Stimulated activated naive CD4-positive, alpha-beta T cell treated with Interleukin-2 at 50 U/mL for 16 hours (primary cell): ENCODE data around the gene SIRT3.

ENCODE experiments used
- DNase-seq: peaks from one replicate; lab custom pipeline; 2025; lab: John Stamatoyannopoulos, UW

The SIRT3 gene

DNA sequence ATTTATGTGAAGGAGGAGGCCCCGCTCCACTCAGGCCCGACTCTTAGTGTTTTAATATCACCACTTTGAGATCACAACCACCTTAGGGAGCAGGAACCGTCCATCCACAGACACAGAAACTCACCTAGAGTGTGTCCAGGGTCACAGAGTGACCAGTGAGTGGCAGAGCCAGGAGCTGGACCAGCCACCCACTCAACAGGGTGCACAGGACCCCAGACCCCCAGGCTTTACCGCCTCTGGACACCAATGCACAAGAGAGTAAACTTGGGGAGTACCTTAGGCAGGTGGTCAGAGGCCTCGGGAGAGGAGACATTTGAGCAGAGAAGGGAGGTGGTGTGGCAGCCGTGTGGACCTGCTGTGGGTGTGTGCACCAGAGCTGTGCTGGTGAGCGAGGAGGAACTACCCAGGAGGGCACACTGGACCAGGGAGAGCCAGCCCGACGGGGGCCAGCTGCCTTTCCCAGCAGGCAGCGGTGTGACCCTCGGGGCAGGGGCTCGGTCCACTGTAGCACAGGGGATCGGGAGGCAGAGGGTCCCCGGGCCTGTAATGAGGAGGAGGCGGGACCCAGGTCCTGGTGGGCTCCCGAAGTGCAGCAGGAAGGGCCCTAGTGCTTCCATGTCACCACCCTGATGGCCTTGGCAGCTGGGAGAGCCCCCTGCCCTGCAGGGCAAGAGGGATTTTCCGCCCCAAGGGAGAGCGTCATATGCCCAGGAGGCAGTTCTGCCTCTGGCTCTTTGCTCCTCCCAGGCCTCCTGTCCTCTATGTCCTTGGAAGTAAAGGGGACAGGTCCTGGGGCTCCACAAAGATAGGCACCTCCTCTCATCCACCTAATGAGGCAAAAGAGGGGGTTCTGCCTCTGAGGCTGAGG, 34.5 kb upstream of the SIRT3 start:
- no peak for DNase-seq

- DNase-seq = peak; percentile 65
Observed at GRCh38 chr11:269146-269890, 33.2 kb upstream of the SIRT3 start.

DNA sequence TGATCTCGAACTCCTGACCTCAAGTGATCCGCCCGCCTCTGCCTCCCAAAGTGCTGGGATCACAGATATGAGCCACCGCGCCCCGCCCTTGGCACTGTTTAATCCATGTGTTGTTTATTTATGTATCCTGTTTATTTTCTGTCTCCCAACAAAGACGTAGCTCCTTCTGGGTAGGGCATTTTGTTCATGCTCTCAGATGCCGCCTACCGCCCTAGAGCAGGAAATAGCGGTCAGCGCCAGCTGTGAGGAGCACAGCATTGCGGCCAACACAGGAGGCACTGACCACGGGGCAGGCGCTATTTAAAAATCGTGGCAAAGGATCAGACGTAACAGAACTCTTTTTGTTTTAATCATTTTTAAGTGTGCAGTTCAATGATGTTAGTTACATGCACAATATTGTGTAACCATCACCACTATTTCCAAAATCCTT, 32.6 kb upstream of the SIRT3 start:
- DNase-seq = peak; percentile 36

DNA sequence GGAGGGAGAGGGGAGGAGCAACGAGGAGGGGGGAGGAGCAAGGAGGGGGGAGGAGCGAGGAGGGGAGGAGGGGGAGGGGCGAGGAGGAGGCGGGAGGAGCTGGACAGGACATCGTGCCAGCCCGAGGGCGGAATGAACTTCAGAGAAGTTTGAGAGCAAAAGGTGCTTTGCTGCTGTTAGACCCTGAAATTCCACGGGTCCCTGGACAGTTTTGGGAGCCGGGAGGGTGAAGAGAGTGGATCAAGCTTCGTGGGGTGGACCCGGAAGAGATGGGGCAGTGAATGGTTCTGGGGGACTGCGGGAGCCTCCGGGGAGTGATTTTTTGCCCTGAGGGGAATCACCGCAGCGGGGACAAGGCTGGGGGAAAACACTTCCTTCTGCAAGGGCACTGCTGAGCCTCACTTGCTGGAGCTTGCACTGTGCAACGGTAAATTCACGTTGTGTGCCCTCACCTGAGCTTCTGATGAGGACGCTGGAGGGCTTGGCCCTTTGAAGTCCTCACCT, 31.4 kb upstream of the SIRT3 start:
- DNase-seq = peak; percentile 57

- DNase-seq = peak; percentile 57
Observed at GRCh38 chr11:266676-267439, 30.7 kb upstream of the SIRT3 start.

DNA sequence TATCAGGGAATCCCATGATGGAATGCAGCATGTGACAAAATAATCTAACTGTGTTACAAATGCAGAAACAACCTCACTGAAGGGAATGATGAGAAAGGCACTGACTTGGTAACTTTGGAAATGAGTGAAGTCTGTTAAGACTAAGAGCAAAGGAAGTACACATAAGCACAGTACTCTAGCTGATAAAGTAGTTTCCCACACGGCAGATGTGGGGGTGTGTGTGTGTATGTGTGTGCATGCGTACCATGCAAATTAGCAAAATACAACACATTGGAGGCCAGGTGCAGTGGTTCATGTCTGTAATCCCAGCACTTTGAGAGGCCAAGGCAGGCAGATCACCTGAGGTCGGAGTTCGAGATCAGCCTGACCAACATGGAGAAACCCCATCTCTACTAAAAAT, 25.5 kb upstream of the SIRT3 start:
- DNase-seq = no peak

DNA sequence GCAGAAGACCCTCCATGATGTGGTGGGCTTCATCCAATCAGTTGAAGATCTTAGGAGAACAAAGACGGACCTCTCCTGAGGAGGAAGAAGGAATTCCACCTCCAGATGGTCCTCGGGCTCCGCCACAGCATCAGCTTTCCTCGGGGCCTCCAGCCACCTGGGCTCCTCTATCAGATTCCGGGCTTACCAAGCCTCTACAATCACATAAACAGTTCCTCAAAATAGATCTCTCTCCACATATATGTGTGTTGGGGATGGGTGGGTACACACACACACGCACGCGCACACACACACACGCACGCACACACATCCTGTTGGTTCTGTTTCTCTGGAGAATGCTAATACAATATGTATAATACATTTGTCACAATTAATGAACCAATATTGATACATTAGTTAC, 23.3 kb upstream of the SIRT3 start:
- DNase-seq = no peak

DNA sequence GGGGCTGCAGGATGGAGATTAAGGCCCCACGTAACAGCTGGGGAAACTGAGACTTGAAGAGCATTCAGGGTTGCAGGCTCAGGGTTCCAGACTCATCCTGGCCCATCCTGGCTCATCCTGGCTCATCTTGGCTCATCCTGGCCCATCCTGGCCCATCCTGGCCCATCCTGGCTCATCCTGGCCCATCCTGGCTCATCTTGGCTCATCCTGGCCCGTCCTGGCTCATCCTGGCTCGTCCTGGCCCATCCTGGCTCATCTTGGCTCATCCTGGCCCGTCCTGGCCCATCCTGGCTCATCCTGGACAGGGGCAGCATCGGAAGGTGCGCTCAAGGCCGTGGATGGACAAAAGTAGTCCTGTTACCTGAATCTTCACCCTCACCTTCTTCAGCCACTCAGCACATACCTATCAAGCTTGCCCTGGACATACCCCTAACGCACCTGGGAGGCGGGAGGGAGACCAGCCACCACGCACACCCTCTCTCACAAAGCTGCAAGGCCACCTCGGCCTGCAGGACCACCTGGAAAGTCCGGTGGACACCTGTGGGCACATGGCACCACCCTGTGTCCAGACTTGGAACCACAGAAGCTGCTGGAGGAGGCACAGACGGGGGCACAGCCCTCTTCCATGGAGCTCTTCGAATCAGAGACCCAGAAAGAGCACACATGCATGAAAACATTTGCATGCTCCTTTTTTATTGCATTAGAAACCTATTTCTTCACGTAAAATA, 21.8 kb upstream of the SIRT3 start:
- DNase-seq = no peak

DNA sequence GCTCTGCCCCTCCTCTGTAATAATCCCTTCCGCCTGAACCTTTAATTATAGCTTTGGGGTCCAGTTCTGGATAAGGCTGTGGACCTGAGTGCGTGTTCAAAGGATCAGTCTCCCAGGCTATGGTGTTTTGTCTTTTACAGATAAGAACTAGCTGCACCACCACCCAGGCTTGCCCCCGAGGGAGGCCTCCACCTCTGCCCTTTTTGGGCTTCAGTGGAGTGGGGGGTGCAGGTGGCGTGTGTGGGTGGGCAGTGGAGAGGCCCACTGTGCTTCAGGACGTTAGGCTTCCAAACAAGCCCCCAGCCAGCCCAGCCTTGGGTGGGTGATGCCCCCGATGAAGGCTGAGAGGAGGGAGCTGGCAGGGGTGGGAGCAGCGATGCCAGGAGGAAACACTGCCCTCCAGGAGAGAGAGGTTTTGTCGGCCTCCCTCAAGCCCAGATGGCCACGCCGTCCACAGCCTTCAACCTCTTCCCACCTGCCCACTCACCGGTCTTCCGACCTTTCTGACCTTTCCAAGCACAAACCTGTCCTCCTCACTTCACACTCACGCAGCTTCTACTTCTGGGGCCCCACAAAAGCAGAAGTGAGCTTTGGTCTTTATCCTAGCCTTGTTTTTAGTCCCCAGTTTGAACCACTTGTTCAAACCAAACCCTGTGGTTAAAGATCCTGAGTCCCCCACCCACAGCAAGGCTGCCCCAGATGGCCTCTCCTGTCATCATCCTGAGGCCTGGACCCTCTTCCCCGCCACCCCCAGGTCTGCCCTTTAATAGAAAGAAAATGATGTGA, 21.0 kb upstream of the SIRT3 start:
- no peak for DNase-seq

- DNase-seq = no peak
Observed at GRCh38 chr11:255816-256215, 19.7 kb upstream of the SIRT3 start.

DNA sequence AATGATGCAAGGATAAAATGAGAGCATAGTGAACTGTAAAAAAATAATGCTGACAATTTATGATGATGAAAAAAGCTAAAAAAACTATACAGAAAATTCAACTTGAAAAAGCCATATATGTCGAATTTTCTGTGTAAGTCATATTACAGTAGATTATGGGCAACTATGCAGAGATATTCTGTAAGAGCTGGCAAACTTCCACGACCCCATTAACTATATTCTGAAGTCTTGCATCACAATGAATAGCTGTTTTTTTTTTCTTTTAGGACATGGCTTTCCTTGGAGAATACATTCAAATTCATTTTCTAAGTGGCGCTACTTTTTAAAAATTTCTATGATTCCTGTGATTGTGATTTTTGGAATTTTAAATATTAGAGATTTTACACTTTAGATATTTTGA, 19.0 kb upstream of the SIRT3 start:
- DNase-seq = no peak

DNA sequence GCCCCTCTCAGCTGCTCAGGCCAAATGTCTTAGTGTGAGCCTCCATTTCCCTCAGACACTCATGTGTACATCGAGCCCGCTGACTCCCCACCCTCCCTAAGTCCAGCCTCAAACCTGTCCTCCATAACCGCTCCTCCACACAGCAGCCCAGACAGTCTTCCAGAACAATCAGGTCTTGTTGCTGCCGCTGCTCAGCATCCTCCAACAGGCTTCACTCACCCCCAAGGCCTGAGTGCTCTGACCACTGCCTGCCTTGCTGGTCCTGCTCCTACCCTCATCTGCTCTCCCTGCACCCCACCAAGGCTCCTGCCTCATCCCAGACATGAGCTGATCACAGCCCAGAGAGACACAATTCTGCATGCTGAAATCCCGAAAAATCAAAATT, 17.7 kb upstream of the SIRT3 start:
- no peak for DNase-seq

DNA sequence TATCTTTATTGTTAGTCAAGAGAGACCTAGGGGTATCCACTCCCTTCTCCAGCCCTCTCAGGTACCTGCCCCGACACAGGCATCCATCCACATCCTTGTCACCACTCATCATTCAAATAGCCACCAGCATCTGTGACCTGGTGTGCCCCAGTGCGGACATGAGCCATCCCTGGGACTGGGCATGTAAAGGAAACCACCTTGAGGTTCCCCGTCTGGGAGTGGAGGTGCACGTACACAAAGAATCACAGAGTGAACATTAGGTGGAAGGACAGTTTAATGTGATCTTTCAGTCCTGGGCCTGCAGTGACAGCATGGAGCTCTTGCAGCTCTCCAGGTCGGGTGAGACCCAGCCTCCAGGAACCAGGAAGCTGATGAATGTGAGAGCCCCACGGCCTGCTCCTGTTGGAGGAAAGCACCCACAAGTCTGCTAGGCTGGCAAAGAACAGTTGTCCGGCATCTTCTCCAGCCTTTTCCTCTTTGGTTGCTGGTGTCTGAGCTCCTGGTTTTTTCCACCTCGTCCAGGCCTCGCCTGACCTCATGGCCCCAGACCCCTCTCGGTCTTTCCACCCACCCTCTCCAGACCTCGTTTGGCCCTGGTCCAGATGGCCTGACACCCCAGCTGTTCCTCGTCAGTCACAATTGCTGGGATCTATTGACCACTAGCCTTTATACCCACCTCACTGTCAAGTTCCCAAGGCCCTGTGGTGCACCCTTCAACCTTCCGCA, 17.2 kb upstream of the SIRT3 start:
- no peak for DNase-seq

GRCh38 chr11:252666-253065, 16.5 kb upstream of the SIRT3 start:
- no peak for DNase-seq

DNA sequence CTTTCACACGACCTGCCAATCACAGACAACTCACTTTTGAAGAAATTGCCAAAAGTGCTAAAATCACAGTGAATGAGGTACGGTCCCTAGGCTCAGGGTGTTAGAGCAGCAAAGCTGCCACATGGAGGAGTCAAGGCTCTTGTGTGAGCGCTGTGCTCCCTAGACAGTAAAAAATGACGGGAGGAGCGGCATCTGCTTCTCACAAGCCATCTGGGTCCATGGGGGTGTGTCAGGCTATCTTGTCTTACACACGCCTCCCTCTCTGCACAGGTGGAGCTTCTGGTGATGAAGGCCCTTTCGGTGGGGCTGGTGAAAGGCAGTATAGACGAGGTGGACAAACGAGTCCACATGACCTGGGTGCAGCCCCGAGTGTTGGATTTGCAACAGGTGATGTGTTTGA, 15.4 kb upstream of the SIRT3 start:
- no peak for DNase-seq

DNA sequence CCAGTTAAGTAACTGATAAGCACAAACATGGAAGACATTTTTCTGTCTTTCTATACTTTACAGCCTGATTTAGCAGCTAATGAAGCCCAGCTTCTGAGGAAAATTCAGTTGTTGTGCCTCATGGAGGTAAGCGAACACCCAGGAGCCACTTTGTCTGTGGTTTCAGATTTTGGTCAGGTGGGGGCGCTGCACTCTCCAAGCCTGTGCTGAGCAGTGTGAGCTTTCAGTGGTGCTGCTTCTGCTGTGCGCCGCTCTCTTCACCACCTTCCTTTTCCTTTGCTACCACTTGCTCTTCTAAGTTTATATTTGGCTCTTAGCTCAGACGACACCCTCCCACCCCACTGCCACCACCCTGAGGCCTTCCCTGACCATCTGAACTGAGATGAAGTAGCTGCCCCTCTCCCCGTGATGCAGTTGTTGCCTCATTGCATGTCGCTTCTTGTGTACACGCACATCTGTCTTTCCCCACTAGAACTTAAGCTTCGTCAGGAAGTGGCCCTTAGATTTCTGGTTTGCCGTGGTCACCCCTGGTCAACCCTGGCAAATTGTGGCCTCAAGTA, 14.7 kb upstream of the SIRT3 start:
- peak; percentile 72 for DNase-seq

- DNase-seq = no peak
Observed at GRCh38 chr11:250274-250673, 14.1 kb upstream of the SIRT3 start.

- no peak for DNase-seq
Observed at GRCh38 chr11:249062-249461, 12.9 kb upstream of the SIRT3 start.

DNA sequence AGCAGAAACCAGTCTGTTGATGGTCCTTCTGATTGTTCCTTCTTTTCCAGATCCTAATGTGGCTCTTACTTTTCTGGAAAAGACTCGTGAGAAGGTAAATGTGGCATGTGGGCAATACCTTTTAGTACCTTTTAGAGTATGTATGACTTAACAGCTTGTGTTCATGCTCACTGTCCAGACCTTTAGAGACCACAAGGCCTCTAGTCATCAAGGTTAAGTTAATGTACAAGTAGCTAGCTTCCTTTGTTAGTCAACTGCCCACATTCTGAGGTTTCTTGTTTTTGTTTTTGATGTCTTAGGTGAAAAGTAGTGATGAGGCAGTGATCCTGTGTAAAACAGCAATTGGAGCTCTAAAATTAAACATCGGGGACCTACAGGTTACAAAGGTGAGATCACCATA, 8.2 kb upstream of the SIRT3 start:
- no peak for DNase-seq

DNA sequence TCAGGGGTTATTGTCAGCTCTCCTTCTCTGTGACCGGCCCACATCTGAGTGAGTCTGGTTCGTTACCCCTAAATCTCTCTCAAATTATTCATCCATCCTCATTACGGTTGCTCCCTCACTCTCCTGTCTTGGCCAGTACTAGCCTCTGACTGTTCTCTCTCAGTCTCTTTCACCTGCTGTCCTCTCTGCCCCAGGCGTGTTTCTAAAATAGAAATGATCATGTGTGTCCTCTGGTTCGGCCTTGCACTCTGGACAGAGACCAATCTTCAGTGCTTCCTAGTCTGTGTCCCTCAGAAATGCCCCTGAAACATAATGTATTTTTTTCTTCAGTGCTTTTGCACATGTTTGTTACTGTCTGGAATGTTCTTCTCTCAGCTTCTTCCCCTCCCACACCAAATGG, 5.5 kb upstream of the SIRT3 start:
- no peak for DNase-seq
